Gastrocnemius medialis (tissue), 4 donors: Measurements from ENCODE around the gene ALX4. TPM values are rescaled to one million over a fixed set of nuclear protein-coding genes. Genes with fewer than 3 reads are reported as not detected.

Experiments used
- ATAC-seq, 2 donors: fragments of 150-250 bp; one replicate each; pipeline ENCODE4 v1.9.1; 2016
- DNase-seq, 2 donors: peaks; one replicate each; pipeline ENCODE4 v3.0.0-alpha.2; 2019
- H3K27ac ChIP-seq, 4 donors: fragments of 200-600 bp; sonication (generic); 1 replicate in 1 of 4; 2 replicates in 3 of 4; pipeline ENCODE4 v1.5.1; 2016 to 2018; ENCODE audit warnings: mild to moderate bottlenecking in 2 of 4, moderate library complexity in 1 of 4
- H3K27me3 ChIP-seq, 3 donors: fragments of 200-600 bp; sonication (generic) in 2 of 3; 1 replicate in 1 of 3; 2 replicates in 2 of 3; pipeline versions ENCODE4 v1.5.1 to v1.6.0; 2016 to 2019; ENCODE audit warnings: mild to moderate bottlenecking in 1 of 3, moderate library complexity in 1 of 3
- H3K36me3 ChIP-seq, 2 donors: fragments of 200-600 bp; sonication (generic) in 1 of 2; one replicate each; pipeline ENCODE4 v1.5.1; 2017 to 2018
- H3K4me1 ChIP-seq, 2 donors: fragments of 200-600 bp; sonication (generic) in 1 of 2; one replicate each; pipeline ENCODE4 v1.5.1; 2016 to 2017; ENCODE audit warnings: mild to moderate bottlenecking in 2 of 2
- H3K4me3 ChIP-seq, 4 donors: fragments of 200-600 bp; sonication (generic) in 3 of 4; 1 replicate in 1 of 4; 2 replicates in 3 of 4; pipeline ENCODE4 v1.5.1; 2016 to 2019; ENCODE audit warnings: mild to moderate bottlenecking in 2 of 4
- H3K9me3 ChIP-seq, 3 donors: fragments of 200-600 bp; sonication (generic) in 2 of 3; 1 replicate in 1 of 3; 2 replicates in 2 of 3; pipeline ENCODE4 v1.5.1; 2016 to 2019
- POLR2A ChIP-seq, 2 donors: fragments of 450-650 bp; IDR thresholded peaks; one replicate each; pipeline ENCODE4 v1.6.1; 2017; ENCODE audit warnings: antibody characterized with exemption in 2 of 2, mild to moderate bottlenecking in 2 of 2, moderate library complexity in 2 of 2
- in situ Hi-C, 4 donors: fragments of 200-750 bp; cut with MboI; loops; one replicate each; pipeline versions ENCODE4 v1.15.0 to v1.8.0; 2017; ENCODE audit warnings: low sequenced_read_pairs in 4 of 4
- intact Hi-C: fragments of 100-400 bp; cut with DNase I; formaldehyde crosslinking; loops from one replicate; pipeline ENCODE4 v1.15.1; 2023; ENCODE audit warnings: low total_unique reads
- total RNA-seq, 4 donors: library from RNA; depleted of rRNA; stranded (reverse); fragments of >200 nt; gene quantifications; one replicate each; pipeline versions ENCODE4 v1.1.0 to v1.2.3, GENCODE V29; 2016
- TF ChIP-seq, protein P1 (sequence below), 5 experiments: fragments of 450-650 bp in 3 of 5; fragments of 200-600 bp in 2 of 5; sonication (generic) in 2 of 5; IDR thresholded peaks in 4 of 5; conservative IDR thresholded peaks in 1 of 5; 1 replicate in 4 of 5; 2 replicates in 1 of 5; pipeline ENCODE4 v1.5.1; 2016 to 2019; ENCODE audit warnings: antibody characterized with exemption in 5 of 5, mild to moderate bottlenecking in 3 of 5, moderate library complexity in 3 of 5

The ALX4 gene
- total RNA-seq, 4 donors from 2014 or later, result 0.07 to 0.12 TPM; not detected in 2

DNA sequence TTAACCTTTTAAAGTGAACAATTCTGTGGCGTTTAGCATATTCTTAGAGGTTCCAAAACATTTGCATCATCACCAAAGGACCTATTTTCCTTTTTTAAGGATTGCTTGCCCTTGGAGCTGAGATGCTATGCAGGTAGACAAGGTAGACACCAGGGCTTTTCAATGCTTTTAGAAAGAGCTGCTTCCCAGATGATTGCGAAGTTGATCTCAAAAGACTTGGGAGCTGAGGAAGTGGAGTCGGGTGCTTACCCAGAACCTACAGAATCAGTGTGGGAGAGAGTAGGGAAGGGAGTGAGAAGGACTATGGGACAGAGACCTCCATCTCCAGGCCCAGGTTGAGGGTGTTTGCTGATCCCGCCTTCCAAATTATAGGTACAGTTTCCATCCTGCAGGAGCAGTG lies 11.1 kb upstream of the ALX4 start:
- Histone ChIP-seq H3K27ac (no peak overlapping the region), H3K36me3 (no peaks in the 10 kb centered on the region), H3K4me1 (peaks cover 6 to 13% of the 10 kb centered on the region in 2 donors), H3K4me3 (no peak overlapping the region), H3K27me3 (peaks cover 88 to 97% (median 91%) of the 10 kb centered on the region in 3 donors), H3K9me3 (no peaks in the 10 kb centered on the region)
- TF ChIP-seq, protein P1, sequence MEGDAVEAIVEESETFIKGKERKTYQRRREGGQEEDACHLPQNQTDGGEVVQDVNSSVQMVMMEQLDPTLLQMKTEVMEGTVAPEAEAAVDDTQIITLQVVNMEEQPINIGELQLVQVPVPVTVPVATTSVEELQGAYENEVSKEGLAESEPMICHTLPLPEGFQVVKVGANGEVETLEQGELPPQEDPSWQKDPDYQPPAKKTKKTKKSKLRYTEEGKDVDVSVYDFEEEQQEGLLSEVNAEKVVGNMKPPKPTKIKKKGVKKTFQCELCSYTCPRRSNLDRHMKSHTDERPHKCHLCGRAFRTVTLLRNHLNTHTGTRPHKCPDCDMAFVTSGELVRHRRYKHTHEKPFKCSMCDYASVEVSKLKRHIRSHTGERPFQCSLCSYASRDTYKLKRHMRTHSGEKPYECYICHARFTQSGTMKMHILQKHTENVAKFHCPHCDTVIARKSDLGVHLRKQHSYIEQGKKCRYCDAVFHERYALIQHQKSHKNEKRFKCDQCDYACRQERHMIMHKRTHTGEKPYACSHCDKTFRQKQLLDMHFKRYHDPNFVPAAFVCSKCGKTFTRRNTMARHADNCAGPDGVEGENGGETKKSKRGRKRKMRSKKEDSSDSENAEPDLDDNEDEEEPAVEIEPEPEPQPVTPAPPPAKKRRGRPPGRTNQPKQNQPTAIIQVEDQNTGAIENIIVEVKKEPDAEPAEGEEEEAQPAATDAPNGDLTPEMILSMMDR (IDR thresholded peaks at IDR 0.05 in 4 of 5, conservative IDR thresholded peaks at IDR 0.05 in 1 of 5), result no peak
- no peak for TF ChIP-seq POLR2A (IDR thresholded peaks at IDR 0.05)
- intact Hi-C loops (no loop called here), in situ Hi-C loops (no loop called here)
- no peak for ATAC-seq
- no peak for DNase-seq

DNA sequence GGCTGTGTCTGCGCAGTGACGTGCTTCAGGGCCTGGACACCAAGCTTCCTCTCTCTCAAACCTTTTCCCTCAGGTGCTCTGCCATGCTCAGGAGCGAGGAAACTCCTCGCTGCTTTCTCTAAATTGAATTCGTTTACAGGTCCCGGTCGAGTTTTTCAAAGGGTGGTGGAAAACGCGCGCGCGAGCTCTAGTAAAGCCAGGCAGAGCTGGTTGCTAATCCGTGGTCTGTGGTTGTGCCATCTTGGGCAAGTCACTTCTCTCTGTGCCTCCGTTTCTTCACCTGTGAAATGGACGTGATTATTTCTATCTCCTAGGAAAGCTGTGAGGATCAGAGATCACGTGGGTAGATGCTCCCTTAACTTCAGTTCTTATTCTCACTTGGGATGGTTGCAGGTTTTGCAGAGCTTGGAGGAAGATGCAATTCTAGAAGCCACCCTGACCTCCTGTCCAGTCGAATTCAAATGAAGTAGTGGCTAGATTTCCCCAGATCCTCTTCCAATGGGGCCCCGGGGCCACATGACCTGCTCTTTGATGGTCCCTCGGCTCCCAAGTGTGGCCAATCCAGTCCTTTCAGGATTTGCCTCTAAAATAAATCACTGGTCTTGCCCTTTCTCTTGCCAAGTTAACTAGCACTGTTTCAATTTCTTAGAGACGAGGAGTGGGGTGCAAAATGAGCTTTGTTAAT lies 10.5 kb upstream of the ALX4 start:
- peaks cover 6 to 17% of the 10 kb centered on the region in 2 donors for H3K4me1 ChIP-seq
- intact Hi-C loops, result no loop called here
- no peaks in the 10 kb centered on the region for H3K9me3 ChIP-seq
- H3K27me3 ChIP-seq, result peaks cover 93 to 97% (median 94%) of the 10 kb centered on the region in 3 donors
- DNase-seq, result no peak
- ATAC-seq, result no peak
- no peak for TF ChIP-seq POLR2A (IDR thresholded peaks at IDR 0.05)
- TF ChIP-seq, protein P1 (IDR thresholded peaks at IDR 0.05 in 4 of 5, conservative IDR thresholded peaks at IDR 0.05 in 1 of 5), result no peak
- in situ Hi-C loops, result no loop called here
- no peak overlapping the region for H3K4me3 ChIP-seq
- H3K36me3 ChIP-seq, result no peaks in the 10 kb centered on the region
- no peak overlapping the region for H3K27ac ChIP-seq

DNA sequence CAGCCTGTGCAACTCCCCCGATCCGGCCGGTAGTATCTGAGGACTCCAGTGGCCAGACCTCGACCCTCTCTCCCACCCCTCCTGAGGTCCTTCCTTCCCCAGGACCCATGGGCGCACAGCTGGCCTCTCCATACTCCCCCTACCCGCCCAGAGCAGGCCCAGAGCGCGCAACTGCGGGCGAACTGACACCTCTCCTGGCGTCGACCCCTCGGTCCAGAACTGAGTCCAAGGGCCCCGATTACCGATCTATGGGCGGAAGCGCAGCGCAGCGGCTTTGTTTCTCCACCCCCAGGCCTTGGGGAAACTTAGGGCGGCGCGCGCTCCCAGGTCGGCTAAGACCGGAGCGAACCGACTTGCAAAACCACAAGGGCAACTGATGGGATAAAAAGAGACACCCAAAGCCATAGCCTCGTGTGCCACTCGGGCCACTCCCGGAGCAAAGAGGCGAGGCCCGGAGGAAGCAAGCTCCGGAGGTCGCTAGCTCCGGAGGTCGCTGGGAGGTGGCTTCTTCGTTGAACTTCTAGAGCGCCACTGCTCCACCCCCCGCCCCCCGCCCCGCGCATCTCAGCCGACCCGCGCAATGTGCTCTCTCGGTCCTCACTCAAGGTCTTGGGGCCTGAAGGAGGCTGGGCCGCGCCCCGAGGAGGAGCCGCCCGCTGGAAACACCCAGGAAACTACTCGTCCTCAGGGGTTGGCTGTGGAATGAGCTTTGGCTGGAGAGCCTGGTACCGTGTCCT lies 9.8 kb upstream of the ALX4 start:
- Histone ChIP-seq H3K4me1 (peaks cover 6 to 17% of the 10 kb centered on the region in 2 donors), H3K27me3 (peaks cover 95 to 99% (median 99%) of the 10 kb centered on the region in 3 donors), H3K36me3 (no peaks in the 10 kb centered on the region), H3K27ac (no peak overlapping the region), H3K9me3 (no peaks in the 10 kb centered on the region), H3K4me3 (peak overlapping the region in 1 of 4 donors; percentile 19)
- no peak for ATAC-seq
- no peak for DNase-seq
- intact Hi-C loops (no loop called here), in situ Hi-C loops (no loop called here)
- TF ChIP-seq, protein P1 (IDR thresholded peaks at IDR 0.05 in 4 of 5, conservative IDR thresholded peaks at IDR 0.05 in 1 of 5), result no peak
- no peak for TF ChIP-seq POLR2A (IDR thresholded peaks at IDR 0.05)

DNA sequence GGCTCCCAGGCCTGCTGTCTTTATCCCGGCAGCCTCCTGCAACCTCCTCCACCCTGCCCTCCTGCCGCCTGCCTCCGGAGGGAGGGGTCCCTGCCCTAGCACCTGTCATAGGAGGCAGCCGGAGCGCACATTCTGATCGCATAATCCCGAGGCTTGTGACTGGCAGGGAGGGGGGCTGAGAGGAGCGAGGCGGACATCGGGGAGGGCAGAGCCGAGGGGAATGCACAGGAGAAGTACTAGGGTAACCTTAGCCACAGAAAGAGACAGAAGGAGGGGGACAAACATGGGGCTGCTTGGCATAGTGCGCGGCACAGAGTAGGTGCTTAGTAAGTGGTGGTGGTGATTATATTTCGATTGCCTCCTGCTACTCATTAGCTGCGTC lies 9.2 kb upstream of the ALX4 start:
- Histone ChIP-seq H3K4me3 (no peak overlapping the region), H3K9me3 (no peaks in the 10 kb centered on the region), H3K36me3 (no peaks in the 10 kb centered on the region), H3K27me3 (peaks cover 96 to 99% (median 98%) of the 10 kb centered on the region in 3 donors), H3K27ac (no peak overlapping the region), H3K4me1 (peaks cover 6 to 17% of the 10 kb centered on the region in 2 donors)
- DNase-seq, result no peak
- TF ChIP-seq, protein P1 (IDR thresholded peaks at IDR 0.05 in 4 of 5, conservative IDR thresholded peaks at IDR 0.05 in 1 of 5), result no peak
- TF ChIP-seq POLR2A (IDR thresholded peaks at IDR 0.05), result no peak
- intact Hi-C loops (no loop called here), in situ Hi-C loops (no loop called here)
- no peak for ATAC-seq
